Measurements from ENCODE around the gene FBXO36.

Gene FBXO36

DNA sequence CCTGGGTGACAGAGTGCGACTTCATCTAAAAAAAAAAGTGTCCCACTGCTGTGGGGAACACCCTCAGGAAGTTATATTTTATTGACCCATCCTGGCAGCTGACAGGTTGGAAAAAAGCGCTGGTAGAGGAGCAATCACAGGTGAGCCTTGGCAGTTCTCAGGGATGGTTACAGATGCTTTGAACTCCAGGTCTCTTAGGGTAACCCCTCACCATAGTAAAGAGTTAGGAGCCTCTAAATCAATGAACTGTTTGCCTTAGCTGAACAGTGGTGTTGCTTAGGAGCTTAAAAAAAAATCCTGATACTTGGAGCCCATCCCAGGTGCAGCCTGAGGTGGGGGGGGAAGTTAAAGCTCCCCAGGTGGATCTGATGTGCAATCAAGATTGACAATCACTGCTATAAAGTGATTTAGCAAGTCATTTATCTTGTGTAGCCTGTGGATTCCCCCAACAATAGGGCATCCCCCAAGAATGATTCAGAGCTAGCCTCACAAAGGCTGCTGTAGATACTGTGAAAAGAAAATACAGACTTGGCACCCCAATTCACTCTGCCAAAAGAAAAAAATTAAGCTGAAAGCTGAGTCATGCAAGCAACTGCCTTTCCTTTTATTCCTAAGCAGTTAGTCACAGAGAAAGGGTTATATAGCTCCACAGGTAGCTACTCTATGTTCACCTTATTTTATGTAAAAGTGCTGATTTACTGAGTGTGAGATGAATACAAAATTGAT is 131.6 kb downstream of the FBXO36 start:
- no peak for DNase-seq

- no peak for DNase-seq
These were observed 138.5 kb downstream of the FBXO36 start for GRCh38 chr2:230060672-230061293.
